GM19468 (cell line): ENCODE measurements around the gene WNT3A.

Experiments
- ATAC-seq: cut with Tn5 transposase; IDR thresholded peaks from one replicate; pipeline ENCODE4 v1.9.1; 2021; ENCODE audit warnings: mild to moderate bottlenecking, moderate library complexity, moderate number of reproducible peaks; ENCODE audit not compliant: unreplicated experiment; ENCODE audit errors: extremely low read depth

WNT3A gene

GRCh38 chr1:228065543-228066347 lies 58.9 kb downstream of the WNT3A start:
- no peak for ATAC-seq

- ATAC-seq: no peak
Measured at GRCh38 chr1:228066416-228066815, 59.6 kb downstream of the WNT3A start.

- no peak for ATAC-seq
Measured at GRCh38 chr1:228066891-228067654, 60.3 kb downstream of the WNT3A start.

GRCh38 chr1:228068359-228068758 lies 61.6 kb downstream of the WNT3A start:
- ATAC-seq: no peak

DNA sequence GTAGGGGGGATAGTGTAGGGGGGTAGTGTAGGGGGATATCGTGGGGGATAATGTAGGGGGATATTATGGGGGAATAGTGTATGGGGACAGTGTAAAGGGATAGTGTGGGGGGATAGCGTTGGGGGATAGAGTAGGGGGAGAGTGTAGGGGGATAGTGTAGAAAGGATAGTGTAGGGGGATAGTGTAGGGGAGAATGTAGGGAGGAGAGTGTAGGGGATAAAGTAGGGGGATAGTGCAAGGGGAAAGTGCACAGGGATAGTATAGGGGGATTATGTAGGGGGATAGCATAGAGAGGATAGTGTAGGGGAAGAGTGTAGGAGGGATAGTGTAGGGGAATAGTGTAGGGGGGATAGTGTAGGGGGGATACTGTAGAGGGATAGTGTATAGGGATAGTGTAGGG lies 63.4 kb downstream of the WNT3A start:
- no peak for ATAC-seq

DNA sequence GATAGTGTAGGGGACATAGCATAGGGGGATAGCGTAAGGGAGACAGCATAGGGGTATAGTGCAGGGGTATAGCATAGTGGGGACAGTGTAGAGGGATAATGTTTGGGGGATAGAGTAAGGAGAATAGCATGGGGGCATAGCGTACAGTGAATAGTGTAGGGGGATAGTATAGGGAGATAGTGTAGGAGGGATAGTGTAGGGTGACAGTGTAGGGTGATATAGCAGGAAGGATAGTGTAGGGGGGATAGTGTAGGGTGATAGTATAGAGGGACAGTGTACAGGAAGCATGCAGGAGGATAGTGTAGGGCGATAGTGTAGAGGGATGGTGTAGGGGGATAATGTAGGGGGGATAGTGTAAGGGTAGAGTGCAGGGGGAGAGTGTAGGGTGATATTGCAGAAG lies 64.1 kb downstream of the WNT3A start:
- no peak for ATAC-seq

GRCh38 chr1:228071839-228072657 lies 65.2 kb downstream of the WNT3A start:
- ATAC-seq: no peak

GRCh38 chr1:228072658-228073043 lies 65.9 kb downstream of the WNT3A start:
- ATAC-seq: no peak

DNA sequence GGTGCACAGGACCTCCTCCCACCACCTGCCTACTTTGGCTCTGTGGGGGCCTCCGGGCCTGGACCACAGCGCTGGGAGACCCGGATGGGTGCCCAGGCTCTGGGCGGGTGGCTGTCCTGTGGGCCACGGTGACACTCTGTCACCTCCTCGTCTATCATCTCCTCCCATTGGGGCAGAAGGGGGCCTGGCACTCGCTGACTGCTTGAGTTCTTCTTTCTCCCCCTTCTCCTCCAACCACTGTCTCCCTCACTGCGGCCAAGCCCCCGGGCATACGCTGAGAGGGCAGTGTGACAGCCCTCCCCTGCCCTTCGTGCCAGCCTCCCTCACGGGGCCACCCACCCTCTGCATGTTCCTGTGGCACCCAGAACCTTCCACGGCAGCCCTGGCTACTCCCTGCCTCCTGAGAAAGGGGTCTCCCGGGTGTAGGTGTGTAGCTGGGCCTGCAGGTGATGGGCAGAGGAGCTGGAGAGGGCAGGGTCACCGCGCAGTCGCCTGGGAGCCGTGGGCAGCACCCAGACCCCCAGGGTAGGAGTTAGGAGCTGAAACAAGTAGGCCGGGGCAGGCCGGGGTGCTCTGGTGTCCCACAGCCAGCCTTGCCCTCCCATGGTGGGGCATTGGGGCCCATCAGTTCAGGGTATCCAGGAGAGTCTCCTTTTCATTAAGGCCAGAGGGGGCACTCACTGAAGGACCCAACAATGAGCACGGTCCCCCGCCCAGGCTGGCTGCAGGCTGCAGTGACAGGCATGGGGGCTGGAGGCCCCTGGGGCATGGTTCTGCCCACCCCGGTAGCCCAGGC lies 66.5 kb downstream of the WNT3A start:
- ATAC-seq: no peak

- ATAC-seq: no peak
Measured at GRCh38 chr1:228073857-228074545, 67.2 kb downstream of the WNT3A start.

DNA sequence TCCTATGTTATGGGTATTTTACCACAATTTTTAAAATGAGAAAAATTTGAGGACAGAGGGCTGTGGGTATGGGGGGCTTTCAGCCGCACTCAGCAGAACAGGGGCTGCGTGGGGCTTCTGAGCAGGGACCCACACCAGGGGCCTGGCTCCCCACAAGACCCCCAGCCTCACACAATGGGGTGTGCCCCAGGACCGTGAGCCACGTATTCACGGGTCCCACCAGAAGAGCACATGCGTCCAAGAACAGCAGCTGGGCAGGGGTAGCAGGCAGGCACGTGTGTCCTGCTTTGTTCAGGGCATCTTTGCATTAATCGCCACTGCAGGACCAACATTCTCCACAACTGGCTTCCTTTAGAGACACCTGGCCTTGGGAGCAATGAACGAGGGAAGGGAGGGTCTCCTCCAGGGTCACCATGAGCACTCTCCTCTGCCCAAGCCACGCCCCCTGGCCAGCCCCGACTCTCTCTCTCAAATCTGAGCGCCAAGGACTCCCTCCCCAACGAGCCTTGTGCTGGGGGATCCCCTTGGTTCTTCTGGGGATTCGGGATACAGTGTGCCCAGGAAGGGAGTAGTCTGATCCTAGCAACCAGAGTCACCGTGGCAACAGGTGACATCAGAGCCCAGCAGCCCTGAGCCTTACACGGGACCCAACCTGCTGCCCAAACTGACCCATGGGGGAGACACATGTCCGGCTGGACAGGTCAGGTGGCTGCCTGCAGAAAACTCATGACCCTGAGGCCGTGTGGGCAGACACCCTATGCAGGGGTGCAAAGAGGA lies 68.3 kb downstream of the WNT3A start:
- no peak for ATAC-seq

DNA sequence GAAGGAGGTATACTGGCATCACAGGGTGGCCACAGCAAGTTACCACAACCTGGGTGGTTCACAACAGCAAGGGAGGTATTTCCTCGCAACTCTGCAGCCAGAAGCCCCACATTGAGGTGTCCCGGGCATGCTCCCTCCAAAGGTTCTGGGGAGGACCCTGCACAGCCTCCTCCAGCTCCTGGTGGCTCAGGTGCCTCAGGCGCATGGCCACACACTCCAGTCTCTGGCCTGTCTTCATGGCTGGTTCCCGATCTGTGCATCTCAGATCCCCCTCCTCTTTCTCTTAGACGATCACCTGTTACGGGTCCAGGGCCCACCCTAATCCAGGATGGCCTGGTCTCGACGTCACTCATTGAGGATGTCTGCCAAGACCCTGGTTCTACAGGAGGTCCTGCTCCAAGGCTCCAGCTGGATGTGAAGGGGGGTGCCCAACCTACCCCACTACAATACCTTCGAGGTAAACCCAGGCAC lies 69.0 kb downstream of the WNT3A start:
- ATAC-seq: no peak

GRCh38 chr1:228076796-228077430 lies 70.1 kb downstream of the WNT3A start:
- no peak for ATAC-seq

DNA sequence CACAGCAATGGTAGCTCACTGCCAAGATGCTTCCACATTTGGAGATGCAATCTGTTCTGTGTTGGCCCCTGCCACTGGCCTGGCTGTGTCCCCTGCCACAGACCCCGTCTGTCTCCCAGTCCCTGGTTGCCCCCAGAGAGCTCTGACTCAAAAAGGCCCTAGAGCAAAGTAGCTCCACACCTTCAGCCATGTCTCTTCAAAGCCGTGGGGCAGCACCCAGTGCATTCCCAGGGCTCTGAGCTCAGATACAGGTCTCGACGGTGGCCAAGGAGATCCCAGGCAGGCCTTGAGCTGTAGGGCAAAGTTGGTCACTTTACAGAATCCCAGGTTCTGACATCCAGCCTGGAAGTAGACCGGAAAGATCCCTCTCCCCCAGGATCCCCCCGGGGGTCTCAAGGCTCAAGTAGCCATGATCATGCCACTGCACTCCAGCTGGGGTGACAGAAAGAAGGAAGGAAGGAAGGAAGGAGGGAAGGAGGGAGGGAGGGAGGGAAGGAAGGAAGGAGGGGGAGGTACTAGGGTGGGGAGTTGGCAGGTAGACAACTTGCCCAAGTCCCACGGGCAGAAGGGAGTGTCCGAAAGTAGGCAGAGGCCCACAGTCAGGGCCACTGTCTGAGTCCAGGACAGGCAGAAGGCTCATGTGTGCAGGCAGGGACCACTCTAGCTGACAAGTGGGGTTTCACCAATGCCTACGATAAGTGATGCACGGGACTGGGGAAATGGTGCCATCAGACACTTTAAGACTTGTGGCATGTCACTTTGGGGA lies 71.0 kb downstream of the WNT3A start:
- ATAC-seq: no peak

GRCh38 chr1:228079013-228079412 lies 72.2 kb downstream of the WNT3A start:
- ATAC-seq: no peak

DNA sequence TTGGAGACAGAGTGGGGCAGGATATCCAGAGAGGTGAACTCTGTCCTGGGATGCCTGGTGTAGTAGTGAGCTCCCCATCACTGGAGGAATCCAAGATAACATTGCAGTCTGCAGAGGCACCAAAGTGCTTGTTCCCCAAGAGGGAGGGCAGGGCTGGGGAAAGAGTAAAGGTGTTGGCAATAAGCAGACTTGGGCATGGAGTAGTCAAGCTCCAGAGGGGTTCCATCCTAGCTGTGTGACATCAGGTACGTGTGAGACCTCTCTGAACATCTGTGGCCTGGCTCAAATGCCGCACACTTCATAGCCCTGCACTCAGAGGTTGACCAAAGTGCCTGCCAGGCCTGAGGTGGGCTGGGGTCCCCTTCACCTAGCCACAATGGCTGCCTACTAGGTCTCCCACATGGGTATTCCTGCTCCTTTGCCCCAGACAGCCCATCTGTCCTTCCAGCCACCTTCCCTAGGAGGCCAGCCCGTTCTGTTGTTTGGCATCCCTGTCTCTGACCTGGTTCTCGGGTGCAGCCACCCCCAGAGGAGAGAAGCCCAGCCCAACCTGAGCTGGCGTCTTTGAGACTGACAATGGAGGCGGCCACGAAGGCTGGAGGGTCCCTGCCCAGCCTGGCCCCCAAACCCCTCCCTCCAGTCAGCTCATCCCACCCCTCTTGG lies 72.9 kb downstream of the WNT3A start:
- ATAC-seq: no peak

GRCh38 chr1:228081144-228081543 lies 74.3 kb downstream of the WNT3A start:
- no peak for ATAC-seq
